A549 (cell line): ENCODE measurements around the gene RALGDS. TPM values are rescaled to one million over a fixed set of nuclear protein-coding genes. Genes with fewer than 3 reads are reported as not detected.

Experiments used
- ATAC-seq, 2 experiments: fragments of 200-7000 bp in 1 of 2; fragments of >200 bp in 1 of 2; cut with Nextera tagmentation in 1 of 2; cut with Tn5 transposase in 1 of 2; 3 replicates each; pipeline versions ENCODE4 v1.8.0 to v1.9.1; 2018 to 2020; ENCODE audit warnings: mild to moderate bottlenecking in 1 of 2, moderate library complexity in 1 of 2
- CTCF ChIA-PET: fragments of 300-600 bp; sonication (Branson Sonifier 250); formaldehyde crosslinking; extraction: SDS; loops from one replicate; lab custom pipeline; 2021; ENCODE audit warnings: antibody characterized with exemption, inconsistent platforms; lab: Yijun Ruan, JAX
- POLR2A ChIA-PET: fragments of 350-600 bp; formaldehyde crosslinking; extraction: SDS; loops from one replicate; lab custom pipeline; 2021; ENCODE audit warnings: antibody characterized with exemption, inconsistent platforms; lab: Yijun Ruan, JAX
- DNase-seq, 2 experiments: peaks; one replicate each; pipeline versions ENCODE4 v3.0.0 to v3.0.0-alpha.2; 2011 to 2016; ENCODE audit warnings: low read depth in 1 of 2, low spot score in 1 of 2
- FAIRE-seq: peaks from 2 replicates; lab custom pipeline; 2011; peaks lifted over from hg19 to GRCh38; lab: Jason Lieb, UNC
- H3K27ac ChIP-seq, 2 experiments: fragments of >200 bp; sonication (Bioruptor Twin); formaldehyde crosslinking; 3 replicates each; pipeline ENCODE4 v1.5.1; 2016 to 2017
- H3K4me1 ChIP-seq: fragments of >200 bp; sonication (Bioruptor Twin); formaldehyde crosslinking; 3 replicates; pipeline ENCODE4 v1.6.1; 2016
- H3K4me2 ChIP-seq: fragments of >200 bp; sonication (Bioruptor Twin); formaldehyde crosslinking; 3 replicates; pipeline ENCODE4 v1.6.1; 2016
- H3K4me3 ChIP-seq: fragments of >200 bp; sonication (Bioruptor Twin); formaldehyde crosslinking; 3 replicates; pipeline ENCODE4 v1.5.1; 2016
- H3K9me3 ChIP-seq: fragments of >200 bp; sonication (Bioruptor Twin); formaldehyde crosslinking; 3 replicates; pipeline ENCODE4 v1.6.1; 2016
- BHLHE40 ChIP-seq: IDR thresholded peaks from 2 replicates; pipeline ENCODE4 v1.6.1; 2012; ENCODE audit warnings: low read depth, low read length, inconsistent platforms
- CTCF ChIP-seq: fragments of >200 bp; sonication (Bioruptor Twin); formaldehyde crosslinking; IDR thresholded peaks from 3 replicates; pipeline ENCODE4 v1.5.1; 2016
- E2F6 ChIP-seq: IDR thresholded peaks from 2 replicates; pipeline ENCODE4 v1.6.1; 2012; ENCODE audit warnings: low read depth, borderline replicate concordance
- EHMT2 ChIP-seq: fragments of 200-600 bp; sonication (generic); IDR thresholded peaks from 2 replicates; pipeline ENCODE4 v1.6.1; 2016; ENCODE audit warnings: antibody characterized with exemption, low read depth, mild to moderate bottlenecking, moderate library complexity
- GATA3 ChIP-seq: IDR thresholded peaks from 2 replicates; pipeline ENCODE4 v1.6.1; 2012; ENCODE audit warnings: borderline replicate concordance
- MYC ChIP-seq: IDR thresholded peaks from 2 replicates; pipeline ENCODE4 v1.6.1; 2012; ENCODE audit warnings: mild to moderate bottlenecking, inconsistent platforms, low read length, improper control_type of control experiment, borderline replicate concordance
- PHF8 ChIP-seq: fragments of 200-600 bp; sonication (generic); IDR thresholded peaks from 2 replicates; pipeline ENCODE4 v1.6.1; 2016; ENCODE audit warnings: low read depth, mild to moderate bottlenecking, antibody characterized with exemption, moderate library complexity, borderline replicate concordance
- RAD21 ChIP-seq, 2 experiments: fragments of >200 bp in 1 of 2; sonication (Bioruptor Twin) in 1 of 2; formaldehyde crosslinking in 1 of 2; IDR thresholded peaks in 1 of 2; conservative IDR thresholded peaks in 1 of 2; 2 replicates in 1 of 2; 3 replicates in 1 of 2; pipeline ENCODE4 v1.6.1; 2012 to 2018; ENCODE audit warnings: inconsistent platforms in 1 of 2
- RFX5 ChIP-seq: fragments of 450-650 bp; IDR thresholded peaks from 2 replicates; pipeline ENCODE4 v1.7.1; 2014; ENCODE audit warnings: antibody characterized with exemption, mild to moderate bottlenecking, moderate library complexity
- SMC3 ChIP-seq: fragments of >200 bp; sonication (Bioruptor Twin); formaldehyde crosslinking; IDR thresholded peaks from 3 replicates; pipeline ENCODE4 v1.6.1; 2018; ENCODE audit warnings: inconsistent platforms
- WGBS: methylation state at CpG from one replicate; pipeline ENCODE4 v1.1.6; 2017; ENCODE audit errors: missing lambda C conversion rate; 5-methylcytosine and 5-hydroxymethylcytosine counted together
- polyA plus RNA-seq, 4 experiments: library from polyadenylated mRNA; depleted of rRNA in 3 of 4; stranded (reverse); fragments of >200 nt; fragmentation: RNase III in 1 of 4; extraction: RNeasy Plus Mini Kit Qiagen cat#74134 plus additional on column Dnase treatment in 1 of 4; gene quantifications; 2 replicates in 3 of 4; 3 replicates in 1 of 4; pipeline ENCODE4 v1.2.3, GENCODE V29; 2011 to 2017
- small RNA-seq, 6 experiments: library from RNA; depleted of rRNA; stranded (forward); fragments of <200 nt; gene quantifications; one replicate each; pipeline ENCODE3, GENCODE V24; 2012

Gene RALGDS
- polyA plus RNA-seq, 2 of the 4 experiments (the other 2 are of a cell fraction), result 8.9 to 12.1 TPM

- no peak for TF ChIP-seq GATA3
- no peak for TF ChIP-seq RFX5
Measured at GRCh38 chr9:133050142-133050541, 70.9 kb downstream of the RALGDS start (continued).

GRCh38 chr9:133049043-133049442 is 72.0 kb downstream of the RALGDS start:
- DNase-seq, result no peak
- TF ChIP-seq RAD21 (conservative IDR thresholded peaks at IDR 0.05 in 1 of 2, IDR thresholded peaks at IDR 0.05 in 1 of 2), result no peak
- H3K4me3 ChIP-seq, result no peak overlapping the region
- H3K9me3 ChIP-seq, result no peaks in the 10 kb centered on the region
- POLR2A ChIA-PET, result interaction anchor here (1.2 kb wide), 1 partner anchor 18 kb away, joined by 7 read pairs; the partner anchor contains the start of gene GTF3C5
- WGBS, result 98% methylated on average over 12 of the region's 13 CpGs
- FAIRE-seq, result no peak
- H3K27ac ChIP-seq, result no peak overlapping the region
- no peak for ATAC-seq
- H3K4me2 ChIP-seq, result no peak overlapping the region
- H3K4me1 ChIP-seq, result no peaks in the 10 kb centered on the region
- CTCF ChIA-PET, result interaction anchor here (0.6 to 2.7 kb wide), 18 partner anchors 7 to 98 kb away, joined by 3 to 12 read pairs (median 4); no protein-coding TSS in a partner anchor

GRCh38 chr9:133048595-133048994 is 72.4 kb downstream of the RALGDS start:
- no peak for FAIRE-seq
- 70% methylated on average over 4 of the region's 5 CpGs for WGBS
- Histone ChIP-seq H3K9me3 (no peaks in the 10 kb centered on the region), H3K27ac (no peak overlapping the region), H3K4me3 (no peak overlapping the region)
- peak; percentile 35 to 46 for DNase-seq
- ChIA-PET POLR2A (interaction anchor here (1.2 kb wide), 1 partner anchor 18 kb away, joined by 7 read pairs; the partner anchor contains the start of gene GTF3C5), CTCF (interaction anchor here (0.6 to 2.7 kb wide), 19 partner anchors 8 to 99 kb away, joined by 3 to 12 read pairs (median 4); no protein-coding TSS in a partner anchor)
- 0 out of 3 replicates have a peak, but pooled peaks have one; percentile 8 for TF ChIP-seq SMC3
- TF ChIP-seq E2F6, result no peak
- no peak for TF ChIP-seq MYC
- no peak for TF ChIP-seq PHF8
- TF ChIP-seq CTCF, result peak; percentile 40
- no peak for TF ChIP-seq BHLHE40
- peak; percentile 16 to 49; a peak in 2 of 5 replicates for TF ChIP-seq RAD21 (conservative IDR thresholded peaks at IDR 0.05 in 1 of 2, IDR thresholded peaks at IDR 0.05 in 1 of 2)
- no peak for TF ChIP-seq EHMT2
- TF ChIP-seq, all 56 proteins: peak for 3
- H3K4me2 ChIP-seq, result no peak overlapping the region
- no peaks in the 10 kb centered on the region for H3K4me1 ChIP-seq
- ATAC-seq, result peak; percentile 68 to 89; a peak in 5 of 6 replicates

Small RNA genes within 50 kb of the gene (small RNA-seq; reads per million reads assigned to genes)
- 0 to 12.4 (median 4.0) reads per million in 6 experiments for gene MIR6877

Other genes with a start within 250 kb of the RALGDS start
- 0.61 and 0.77 TPM in 2 replicates for gene AK8, start 243.0 kb downstream of the RALGDS start, polyA plus RNA-seq (2011; rRNA removed)
- 0.61 to 0.63 TPM (median 0.62 TPM) in 3 replicates for gene AK8, start 243.0 kb downstream of the RALGDS start, polyA plus RNA-seq (2017; fragmentation: RNase III; extraction: RNeasy Plus Mini Kit Qiagen cat#74134 plus additional on column Dnase treatment)
- 3.1 and 4.1 TPM in 2 replicates for gene SPACA9, start 242.3 kb downstream of the RALGDS start, polyA plus RNA-seq (2011; rRNA removed)
- 3.6 to 4.7 TPM (median 3.7 TPM) in 3 replicates for gene SPACA9, start 242.3 kb downstream of the RALGDS start, polyA plus RNA-seq (2017; fragmentation: RNase III; extraction: RNeasy Plus Mini Kit Qiagen cat#74134 plus additional on column Dnase treatment)
- gene TSC1, start 176.6 kb downstream of the RALGDS start, polyA plus RNA-seq (2011; rRNA removed), result 37.9 and 40.5 TPM in 2 replicates
- 12.9 to 15.2 TPM (median 14.4 TPM) in 3 replicates for gene TSC1, start 176.6 kb downstream of the RALGDS start, polyA plus RNA-seq (2017; fragmentation: RNase III; extraction: RNeasy Plus Mini Kit Qiagen cat#74134 plus additional on column Dnase treatment)
- gene GFI1B, start 142.5 kb downstream of the RALGDS start, polyA plus RNA-seq (2011; rRNA removed), result 0.09 TPM in 1 of 2 replicates, not detected in the other
- not detected in 3 replicates for gene GFI1B, start 142.5 kb downstream of the RALGDS start, polyA plus RNA-seq (2017; fragmentation: RNase III; extraction: RNeasy Plus Mini Kit Qiagen cat#74134 plus additional on column Dnase treatment)
- gene GTF3C5, start 90.2 kb downstream of the RALGDS start, polyA plus RNA-seq (2011; rRNA removed), result 57.2 and 57.4 TPM in 2 replicates
- 77.9 to 83.9 TPM (median 80.3 TPM) in 3 replicates for gene GTF3C5, start 90.2 kb downstream of the RALGDS start, polyA plus RNA-seq (2017; fragmentation: RNase III; extraction: RNeasy Plus Mini Kit Qiagen cat#74134 plus additional on column Dnase treatment)
- 0.23 and 0.28 TPM in 2 replicates for gene CEL, start 59.3 kb downstream of the RALGDS start, polyA plus RNA-seq (2011; rRNA removed)
- gene CEL, start 59.3 kb downstream of the RALGDS start, polyA plus RNA-seq (2017; fragmentation: RNase III; extraction: RNeasy Plus Mini Kit Qiagen cat#74134 plus additional on column Dnase treatment), result 0.68 to 0.87 TPM (median 0.87 TPM) in 3 replicates
- 1.7 and 2.7 TPM in 2 replicates for gene GBGT1, start 42.7 kb upstream of the RALGDS start, polyA plus RNA-seq (2011; rRNA removed)
- 1.5 to 2.6 TPM (median 2.4 TPM) in 3 replicates for gene GBGT1, start 42.7 kb upstream of the RALGDS start, polyA plus RNA-seq (2017; fragmentation: RNase III; extraction: RNeasy Plus Mini Kit Qiagen cat#74134 plus additional on column Dnase treatment)
- not detected in 2 replicates for gene OBP2B, start 88.0 kb upstream of the RALGDS start, polyA plus RNA-seq (2011; rRNA removed)
- gene OBP2B, start 88.0 kb upstream of the RALGDS start, polyA plus RNA-seq (2017; fragmentation: RNase III; extraction: RNeasy Plus Mini Kit Qiagen cat#74134 plus additional on column Dnase treatment), result not detected in 3 replicates
- not detected in 2 replicates for gene ABO, start 154.0 kb upstream of the RALGDS start, polyA plus RNA-seq (2011; rRNA removed)
- not detected in 3 replicates for gene ABO, start 154.0 kb upstream of the RALGDS start, polyA plus RNA-seq (2017; fragmentation: RNase III; extraction: RNeasy Plus Mini Kit Qiagen cat#74134 plus additional on column Dnase treatment)
- 7.1 and 10.5 TPM in 2 replicates for gene SURF6, start 214.9 kb upstream of the RALGDS start, polyA plus RNA-seq (2011; rRNA removed)
- 23.0 to 26.8 TPM (median 25.1 TPM) in 3 replicates for gene SURF6, start 214.9 kb upstream of the RALGDS start, polyA plus RNA-seq (2017; fragmentation: RNase III; extraction: RNeasy Plus Mini Kit Qiagen cat#74134 plus additional on column Dnase treatment)
- 15.7 and 18.4 TPM in 2 replicates for gene MED22, start 226.9 kb upstream of the RALGDS start, polyA plus RNA-seq (2011; rRNA removed)
- gene MED22, start 226.9 kb upstream of the RALGDS start, polyA plus RNA-seq (2017; fragmentation: RNase III; extraction: RNeasy Plus Mini Kit Qiagen cat#74134 plus additional on column Dnase treatment), result 20.4 to 22.8 TPM (median 22.0 TPM) in 3 replicates
- 2,218 and 2,405 TPM in 2 replicates for gene RPL7A, start 227.0 kb upstream of the RALGDS start, polyA plus RNA-seq (2011; rRNA removed)
- gene RPL7A, start 227.0 kb upstream of the RALGDS start, polyA plus RNA-seq (2017; fragmentation: RNase III; extraction: RNeasy Plus Mini Kit Qiagen cat#74134 plus additional on column Dnase treatment), result 2,511 to 2,766 TPM (median 2,608 TPM) in 3 replicates
- 47.5 and 63.0 TPM in 2 replicates for gene SURF1, start 235.2 kb upstream of the RALGDS start, polyA plus RNA-seq (2011; rRNA removed)
- gene SURF1, start 235.2 kb upstream of the RALGDS start, polyA plus RNA-seq (2017; fragmentation: RNase III; extraction: RNeasy Plus Mini Kit Qiagen cat#74134 plus additional on column Dnase treatment), result 25.3 to 28.6 TPM (median 27.7 TPM) in 3 replicates
- 15.4 and 25.2 TPM in 2 replicates for gene SURF2, start 235.3 kb upstream of the RALGDS start, polyA plus RNA-seq (2011; rRNA removed)
- 34.9 to 36.9 TPM (median 35.6 TPM) in 3 replicates for gene SURF2, start 235.3 kb upstream of the RALGDS start, polyA plus RNA-seq (2017; fragmentation: RNase III; extraction: RNeasy Plus Mini Kit Qiagen cat#74134 plus additional on column Dnase treatment)